HepG2 (cell line): ENCODE measurements around the gene NRBP1. TPM values are rescaled to one million over a fixed set of nuclear protein-coding genes. Genes with fewer than 3 reads are reported as not detected.

Experiments
- HIVEP1 ChIP-seq: sonication (generic); formaldehyde crosslinking; IDR thresholded peaks from 2 replicates; pipeline ENCODE4 v1.4.0; 2020; ENCODE audit warnings: mild to moderate bottlenecking, missing genetic modification reagents
- HOMEZ ChIP-seq: IDR thresholded peaks from 2 replicates; pipeline ENCODE4 v1.6.1; 2016; ENCODE audit warnings: low read depth
- HOXA5 ChIP-seq: sonication (generic); formaldehyde crosslinking; IDR thresholded peaks from 2 replicates; pipeline ENCODE4 v1.4.0; 2020; ENCODE audit warnings: missing genetic modification reagents
- ISX ChIP-seq: sonication (generic); formaldehyde crosslinking; conservative IDR thresholded peaks from 2 replicates; pipeline ENCODE4 v1.5.0; 2020; ENCODE audit warnings: missing genetic modification reagents
- KAT2B ChIP-seq: fragments of 150-350 bp; IDR thresholded peaks from 2 replicates; pipeline ENCODE4 v1.6.1; 2014; ENCODE audit warnings: low read depth, low read length, borderline replicate concordance
- KLF16 ChIP-seq, 2 experiments: sonication (generic) in 1 of 2; formaldehyde crosslinking in 1 of 2; IDR thresholded peaks; 2 replicates each; pipeline versions ENCODE4 v1.6.1 to v1.8.0; 2016 to 2023; ENCODE audit warnings: missing genetic modification reagents in 2 of 2, missing compliant biosample characterization in 1 of 2
- REST ChIP-seq, 2 experiments: IDR thresholded peaks; 2 replicates each; pipeline ENCODE4 v1.6.1; 2011 to 2012; ENCODE audit warnings: low read length in 2 of 2, borderline replicate concordance in 1 of 2, low read depth in 1 of 2, mild to moderate bottlenecking in 1 of 2, moderate library complexity in 1 of 2
- SMARCC2 ChIP-seq: fragments of 450-650 bp; IDR thresholded peaks from 2 replicates; pipeline ENCODE4 v1.6.1; 2017; ENCODE audit warnings: antibody characterized with exemption, mild to moderate bottlenecking
- STAT6 ChIP-seq: sonication (generic); formaldehyde crosslinking; IDR thresholded peaks from 2 replicates; pipeline ENCODE4 v1.4.0; 2020; ENCODE audit warnings: missing genetic modification reagents, mild to moderate bottlenecking, borderline replicate concordance
- TOPORS ChIP-seq: sonication (generic); formaldehyde crosslinking; IDR thresholded peaks from 2 replicates; pipeline ENCODE4 v1.8.0; 2023; ENCODE audit warnings: mild to moderate bottlenecking, missing genetic modification reagents
- YEATS4 ChIP-seq: sonication (generic); formaldehyde crosslinking; IDR thresholded peaks from 2 replicates; pipeline ENCODE4 v1.4.0; 2020; ENCODE audit warnings: missing genetic modification reagents, borderline replicate concordance
- ZNF354B ChIP-seq: sonication (generic); formaldehyde crosslinking; IDR thresholded peaks from 2 replicates; pipeline ENCODE4 v1.8.0; 2022; ENCODE audit warnings: mild to moderate bottlenecking, missing genetic modification reagents
- polyA plus RNA-seq, 8 experiments: library from polyadenylated mRNA; depleted of rRNA in 3 of 8; stranded (reverse) in 7 of 8; unstranded in 1 of 8; fragments of >200 nt; fragmentation: Illumina TruSeq in 4 of 8; extraction: Trizol in 4 of 8; gene quantifications; 2 replicates each; pipeline versions ENCODE4 v1.2.1 to v1.2.3, GENCODE V29; 2011 to 2016; ENCODE audit warnings: low read depth in 4 of 8, missing spikeins in 1 of 8, mixed read lengths in 1 of 8; ENCODE audit not compliant: insufficient read depth in 1 of 8
- total RNA-seq, 5 experiments: library from RNA; depleted of rRNA; stranded (reverse); fragments of >200 nt; fragmentation: Illumina TruSeq; extraction: Trizol; gene quantifications; 2 replicates each; pipeline ENCODE4 v1.2.3, GENCODE V29; 2016; ENCODE audit warnings: low read depth in 1 of 5

NRBP1 gene
- total and polyA plus RNA-seq, 2 of the 13 experiments (the other 11 are each of a cell fraction or from before 2014, with no cell fraction given): 165 to 240 TPM

GRCh38 chr2:27489498-27490397 is 61.3 kb downstream of the NRBP1 start, which contains the start of gene IFT172 (continued):
- no peak; a peak in 1 of 4 replicates for TF ChIP-seq REST (IDR thresholded peaks at IDR 0.05; ENCODE audit: borderline replicate concordance in 1 of 2, low read depth in 1 of 2, low read length in 2 of 2)
- no peak for TF ChIP-seq ZNF354B (CRISPR knock-in tag)
- TF ChIP-seq KAT2B: no peak
- no peak for TF ChIP-seq ISX
- no peak for TF ChIP-seq HOXA5 (CRISPR knock-in tag)
- TF ChIP-seq HOMEZ: peak; percentile 21; the same call in 1 of the 2 replicates
- TF ChIP-seq KLF16 (CRISPR knock-in tag; IDR thresholded peaks at IDR 0.05): peak in 1 of 2 experiments; percentile 73; a peak in 1 of 4 replicates
- no peak for TF ChIP-seq SMARCC2
- peak; percentile 81; the same call in 1 of the 2 replicates for TF ChIP-seq STAT6 (CRISPR knock-in tag)
- no peak for TF ChIP-seq HIVEP1 (CRISPR knock-in tag)
- TF ChIP-seq YEATS4 (CRISPR knock-in tag): peak; percentile 16; the same call in 1 of the 2 replicates
- no peak for TF ChIP-seq TOPORS (CRISPR knock-in tag)
